Trophoblast cell (in vitro differentiated cells and primary cell): ENCODE measurements around the gene MAP7D1.

Source experiments
- DNase-seq, 2 donors: peaks; one replicate each; pipeline ENCODE4 v3.0.0-alpha.2; 2016
- H2AFZ ChIP-seq: 2 replicates; pipeline ENCODE4 v1.6.1; 2013; ENCODE audit warnings: low read length, moderate library complexity, mild to moderate bottlenecking; ENCODE audit not compliant: insufficient read depth, poor library complexity
- H2AK5ac ChIP-seq: 2 replicates; pipeline ENCODE4 v1.6.1; 2013; ENCODE audit warnings: mild to moderate bottlenecking, low read length
- H2BK120ac ChIP-seq: 2 replicates; pipeline ENCODE4 v1.6.1; 2013; ENCODE audit warnings: low read length, mild to moderate bottlenecking, moderate library complexity; ENCODE audit not compliant: insufficient read depth, poor library complexity
- H2BK12ac ChIP-seq: 2 replicates; pipeline ENCODE4 v1.6.1; 2013; ENCODE audit warnings: mild to moderate bottlenecking, low read length, moderate library complexity
- H2BK5ac ChIP-seq: 2 replicates; pipeline ENCODE4 v1.6.1; 2013; ENCODE audit warnings: low read length, low read depth, moderate library complexity, mild to moderate bottlenecking; ENCODE audit not compliant: poor library complexity
- H3K14ac ChIP-seq: 2 replicates; pipeline ENCODE4 v1.6.1; 2013; ENCODE audit warnings: mild to moderate bottlenecking, low read length
- H3K18ac ChIP-seq: 2 replicates; pipeline ENCODE4 v1.6.1; 2013; ENCODE audit warnings: mild to moderate bottlenecking, low read length
- H3K23ac ChIP-seq: 2 replicates; pipeline ENCODE4 v1.6.1; 2013; ENCODE audit warnings: low read length
- H3K27ac ChIP-seq: 2 replicates; pipeline ENCODE4 v1.5.1; 2013; ENCODE audit warnings: low read depth, mild to moderate bottlenecking, inconsistent platforms, low read length, moderate library complexity
- H3K27me3 ChIP-seq: 2 replicates; pipeline ENCODE4 v1.6.1; 2013; ENCODE audit warnings: inconsistent platforms, mild to moderate bottlenecking, low read length, moderate library complexity; ENCODE audit not compliant: insufficient read depth
- H3K36me3 ChIP-seq, 2 experiments: 1 replicate in 1 of 2; 2 replicates in 1 of 2; pipeline ENCODE4 v1.6.1; 2013; ENCODE audit warnings: low read length in 2 of 2, mild to moderate bottlenecking in 2 of 2, moderate library complexity in 1 of 2; ENCODE audit not compliant: insufficient read depth in 2 of 2, control insufficient read depth in 1 of 2
- H3K4ac ChIP-seq: 2 replicates; pipeline ENCODE4 v1.6.1; 2013; ENCODE audit warnings: low read depth, mild to moderate bottlenecking, low read length, moderate library complexity
- H3K4me1 ChIP-seq, 2 experiments: 1 replicate in 1 of 2; 2 replicates in 1 of 2; pipeline ENCODE4 v1.6.1; 2013; ENCODE audit warnings: low read length in 2 of 2, mild to moderate bottlenecking in 2 of 2, moderate library complexity in 1 of 2; ENCODE audit not compliant: insufficient read depth in 2 of 2, control insufficient read depth in 1 of 2
- H3K4me2 ChIP-seq: 2 replicates; pipeline ENCODE4 v1.6.1; 2013; ENCODE audit warnings: inconsistent platforms, mild to moderate bottlenecking, low read length, moderate library complexity
- H3K4me3 ChIP-seq: 2 replicates; pipeline ENCODE4 v1.5.1; 2013; ENCODE audit warnings: mild to moderate bottlenecking, low read depth, low read length, inconsistent platforms
- H3K79me1 ChIP-seq: one replicate; pipeline ENCODE4 v1.6.1; 2013; ENCODE audit warnings: low read length
- H3K79me2 ChIP-seq: 2 replicates; pipeline ENCODE4 v1.6.1; 2013; ENCODE audit warnings: low read length, mild to moderate bottlenecking; ENCODE audit not compliant: control insufficient read depth, insufficient read depth, poor library complexity
- H3K9ac ChIP-seq: 2 replicates; pipeline ENCODE4 v1.6.1; 2013; ENCODE audit warnings: mild to moderate bottlenecking, low read length
- H3K9me3 ChIP-seq: 2 replicates; pipeline ENCODE4 v1.6.1; 2013; ENCODE audit warnings: low read depth, mild to moderate bottlenecking, control low read depth, inconsistent platforms, low read length; ENCODE audit not compliant: insufficient read depth
- H4K12ac ChIP-seq: 2 replicates; pipeline ENCODE4 v1.6.1; 2013; ENCODE audit warnings: low read depth, mild to moderate bottlenecking, low read length, moderate library complexity
- H4K8ac ChIP-seq: 2 replicates; pipeline ENCODE4 v1.6.1; 2013; ENCODE audit warnings: low read depth, mild to moderate bottlenecking, low read length, moderate library complexity
- H4K91ac ChIP-seq: one replicate; pipeline ENCODE4 v1.6.1; 2013; ENCODE audit warnings: low read depth, mild to moderate bottlenecking, low read length, moderate library complexity
- WGBS: extraction: QIAGEN DNeasy Blood & Tissue Kit; methylation state at CpG from one replicate; pipeline ENCODE4 v1.1.7; 2013; ENCODE audit warnings: missing lambda C conversion rate; ENCODE audit not compliant: insufficient read length, insufficient coverage; ENCODE audit errors: extremely low coverage; 5-methylcytosine and 5-hydroxymethylcytosine counted together

The MAP7D1 gene

DNA sequence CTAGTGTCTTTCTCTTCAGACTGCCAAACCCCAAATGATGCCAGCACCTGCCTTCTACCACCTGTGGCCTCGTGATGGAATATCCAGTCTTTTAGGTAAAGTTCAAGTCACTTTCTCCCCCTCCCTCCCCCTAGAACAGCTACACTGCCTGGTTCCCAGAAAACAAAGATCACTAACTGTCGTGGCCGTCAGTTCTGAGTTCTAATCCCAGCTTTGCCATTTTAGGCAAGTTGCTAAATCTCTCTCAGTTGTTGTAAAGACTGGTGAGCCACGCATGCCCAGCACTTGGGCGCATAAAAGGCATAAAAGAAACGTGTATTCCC, 6.0 kb upstream of the MAP7D1 start:
- Histone ChIP-seq H3K9me3 (no peaks in the 10 kb centered on the region), H3K9ac (no peak overlapping the region), H2BK120ac (peak overlapping the region; percentile 71), H3K23ac (no peak overlapping the region), H3K4me2 (peak overlapping the region; percentile 55), H3K18ac (peak overlapping the region; percentile 30), H2AK5ac (peak overlapping the region; percentile 75), H3K4ac (peak overlapping the region; percentile 30), H3K14ac (peak overlapping the region; percentile 80), H2BK12ac (peak overlapping the region; percentile 31), H3K4me1 (peaks cover 22 to 24% of the 10 kb centered on the region in 2 experiments), H3K36me3 (peaks cover 0 to 2% of the 10 kb centered on the region in 2 experiments), H4K91ac (peak overlapping the region; percentile 94), H3K27ac (peak overlapping the region; percentile 95), H3K79me2 (peaks cover 8% of the 10 kb centered on the region), H2AFZ (peak overlapping the region; percentile 11), H3K4me3 (no peak overlapping the region), H3K27me3 (no peaks in the 10 kb centered on the region), H4K12ac (peak overlapping the region; percentile 22), H4K8ac (peak overlapping the region; percentile 83), H3K79me1 (peaks cover 20% of the 10 kb centered on the region), H2BK5ac (peak overlapping the region; percentile 94)
- no CpG with 5 or more reads among the region's 6 CpGs for WGBS
- DNase-seq: no peak

DNA sequence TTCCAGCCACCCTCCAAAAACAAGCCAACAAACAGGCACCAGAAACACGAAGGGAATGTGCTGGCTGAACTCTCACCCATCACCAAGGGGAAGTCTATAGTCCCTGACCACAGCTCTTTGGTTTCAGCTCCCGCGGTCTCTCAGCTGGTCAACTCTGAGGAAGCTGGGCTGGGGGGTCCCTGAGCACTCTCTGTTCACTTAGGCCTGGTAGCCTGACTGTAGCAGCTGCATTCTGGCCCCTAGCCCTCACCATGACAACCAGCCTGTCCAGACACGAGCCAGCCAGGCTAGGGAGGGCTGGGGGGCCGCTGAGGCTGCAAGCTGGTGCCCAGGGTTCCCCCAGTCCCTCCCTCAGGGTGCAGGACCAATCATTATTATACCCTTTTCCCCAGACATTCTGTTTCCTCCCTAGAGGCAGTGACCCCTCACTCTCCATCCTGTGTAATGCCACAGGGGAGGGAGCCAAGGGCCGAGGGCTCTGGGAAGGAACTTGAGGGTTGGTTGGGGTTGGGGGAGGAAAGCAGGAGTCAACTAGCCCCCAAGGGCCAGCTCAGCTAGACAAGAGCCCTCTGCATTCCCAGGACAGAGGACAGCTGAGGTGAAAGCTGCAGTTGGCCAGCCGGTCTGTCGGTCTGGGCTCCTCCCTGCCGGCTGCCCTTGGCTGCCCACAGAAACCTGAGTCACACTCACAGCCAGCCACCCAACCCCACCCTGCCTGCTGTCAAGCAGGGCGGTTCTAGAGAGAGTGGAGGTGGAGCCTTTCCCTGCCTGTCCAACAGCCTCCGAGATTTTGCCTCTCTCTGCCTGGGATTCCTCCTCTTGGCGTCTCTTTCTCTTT, 5.4 kb upstream of the MAP7D1 start:
- Histone ChIP-seq H4K8ac (peak overlapping the region; percentile 83), H2AK5ac (peak overlapping the region; percentile 73), H3K36me3 (no peaks in the 10 kb centered on the region), H3K4me1 (peaks cover 27 to 29% of the 10 kb centered on the region in 2 experiments), H3K79me1 (peaks cover 25% of the 10 kb centered on the region), H3K14ac (peak overlapping the region; percentile 80), H3K23ac (no peak overlapping the region), H3K9me3 (no peaks in the 10 kb centered on the region), H2AFZ (peak overlapping the region; percentile 47), H2BK120ac (peak overlapping the region; percentile 71), H4K91ac (peak overlapping the region; percentile 94), H3K27me3 (no peaks in the 10 kb centered on the region), H3K4me3 (no peak overlapping the region), H3K4ac (peak overlapping the region; percentile 66), H3K79me2 (peaks cover 10% of the 10 kb centered on the region), H3K27ac (peak overlapping the region; percentile 95), H3K18ac (peak overlapping the region; percentile 35), H3K4me2 (peak overlapping the region; percentile 55), H2BK12ac (peak overlapping the region; percentile 31), H4K12ac (peak overlapping the region; percentile 64), H2BK5ac (peak overlapping the region; percentile 94), H3K9ac (peak overlapping the region; percentile 14)
- DNase-seq: peak; percentile 97 to 98
- WGBS: no CpG with 5 or more reads among the region's 12 CpGs

- H3K4me2 ChIP-seq: peak overlapping the region; percentile 3
- H3K23ac ChIP-seq: no peak overlapping the region
- peak overlapping the region; percentile 36 for H3K27ac ChIP-seq
- peaks cover 31% of the 10 kb centered on the region for H3K79me1 ChIP-seq
- H3K9me3 ChIP-seq: no peaks in the 10 kb centered on the region
- H2AK5ac ChIP-seq: no peak overlapping the region
- H3K4ac ChIP-seq: no peak overlapping the region
- peak overlapping the region; percentile 38 for H2BK5ac ChIP-seq
- no peak overlapping the region for H3K14ac ChIP-seq
- no peak overlapping the region for H3K4me3 ChIP-seq
- H3K27me3 ChIP-seq: no peaks in the 10 kb centered on the region
- WGBS: no CpG with 5 or more reads among the region's 1 CpG
- peak overlapping the region; percentile 50 for H4K91ac ChIP-seq
- no peak overlapping the region for H3K18ac ChIP-seq
- H3K4me1 ChIP-seq: peaks cover 27 to 30% of the 10 kb centered on the region in 2 experiments
- H2BK12ac ChIP-seq: peak overlapping the region; percentile 55
- H3K36me3 ChIP-seq: no peaks in the 10 kb centered on the region
- no peak for DNase-seq
- no peak overlapping the region for H2BK120ac ChIP-seq
- peaks cover 14% of the 10 kb centered on the region for H3K79me2 ChIP-seq
- H4K12ac ChIP-seq: no peak overlapping the region
- H4K8ac ChIP-seq: peak overlapping the region; percentile 49
- no peak overlapping the region for H3K9ac ChIP-seq
- no peak overlapping the region for H2AFZ ChIP-seq
Observed at GRCh38 chr1:36151134-36151844, 4.7 kb upstream of the MAP7D1 start.

- Histone ChIP-seq H2BK5ac (no peak overlapping the region), H3K27me3 (no peaks in the 10 kb centered on the region), H4K91ac (peak overlapping the region; percentile 13), H3K79me2 (peaks cover 19% of the 10 kb centered on the region), H4K8ac (no peak overlapping the region), H3K79me1 (peaks cover 37% of the 10 kb centered on the region), H2BK120ac (peak overlapping the region; percentile 1), H3K4me2 (no peak overlapping the region), H3K4ac (no peak overlapping the region), H3K14ac (no peak overlapping the region), H3K23ac (no peak overlapping the region), H3K18ac (no peak overlapping the region), H2AK5ac (no peak overlapping the region), H3K27ac (no peak overlapping the region), H3K9ac (no peak overlapping the region), H2BK12ac (peak overlapping the region; percentile 1), H3K36me3 (no peaks in the 10 kb centered on the region), H3K9me3 (no peaks in the 10 kb centered on the region), H3K4me1 (peaks cover 27 to 30% of the 10 kb centered on the region in 2 experiments), H3K4me3 (no peak overlapping the region), H4K12ac (no peak overlapping the region), H2AFZ (no peak overlapping the region)
- DNase-seq: no peak
- WGBS: no CpG with 5 or more reads among the region's 3 CpGs
Observed at GRCh38 chr1:36151845-36152203, 4.1 kb upstream of the MAP7D1 start.
